HG03139 (cell line): ENCODE data around the gene PHF1.

Experiments used
- ATAC-seq: cut with Tn5 transposase; IDR thresholded peaks from one replicate; pipeline ENCODE4 v1.9.1; 2021; ENCODE audit not compliant: unreplicated experiment

PHF1 gene

GRCh38 chr6:33453393-33454008 lies 42.7 kb downstream of the PHF1 start:
- no peak for ATAC-seq

- peak; percentile 96 for ATAC-seq
Observed at GRCh38 chr6:33454009-33454946, 43.5 kb downstream of the PHF1 start, which contains the start of gene ZBTB9. Gene ZBTB9, plus strand, starts transcription at chr6:33454576. Its CDS starts 525 bp downstream, at chr6:33455101.

DNA sequence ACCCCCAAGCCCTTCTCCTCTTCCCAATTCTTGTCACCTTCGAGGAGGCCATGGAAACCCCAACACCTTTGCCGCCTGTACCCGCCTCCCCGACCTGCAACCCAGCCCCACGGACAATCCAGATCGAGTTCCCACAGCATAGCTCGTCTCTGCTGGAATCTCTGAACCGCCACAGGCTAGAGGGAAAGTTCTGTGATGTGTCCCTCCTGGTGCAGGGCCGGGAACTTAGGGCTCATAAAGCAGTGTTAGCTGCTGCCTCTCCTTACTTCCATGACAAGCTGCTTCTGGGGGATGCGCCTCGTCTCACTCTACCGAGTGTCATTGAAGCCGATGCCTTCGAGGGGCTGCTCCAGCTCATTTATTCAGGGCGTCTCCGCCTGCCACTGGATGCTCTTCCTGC lies 44.2 kb downstream of the PHF1 start:
- ATAC-seq = no peak

DNA sequence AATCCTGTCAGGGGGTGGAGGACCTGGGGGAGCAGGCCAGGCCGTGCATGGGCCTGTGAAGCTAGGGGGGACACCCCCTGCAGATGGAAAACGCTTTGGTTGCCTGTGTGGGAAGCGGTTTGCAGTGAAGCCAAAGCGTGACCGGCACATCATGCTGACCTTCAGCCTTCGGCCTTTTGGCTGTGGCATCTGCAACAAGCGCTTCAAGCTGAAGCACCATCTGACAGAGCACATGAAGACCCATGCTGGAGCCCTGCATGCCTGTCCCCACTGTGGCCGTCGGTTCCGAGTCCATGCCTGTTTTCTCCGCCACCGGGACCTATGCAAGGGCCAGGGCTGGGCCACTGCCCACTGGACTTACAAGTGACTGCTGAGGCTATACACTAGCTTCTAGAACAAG lies 45.3 kb downstream of the PHF1 start:
- ATAC-seq = no peak

DNA sequence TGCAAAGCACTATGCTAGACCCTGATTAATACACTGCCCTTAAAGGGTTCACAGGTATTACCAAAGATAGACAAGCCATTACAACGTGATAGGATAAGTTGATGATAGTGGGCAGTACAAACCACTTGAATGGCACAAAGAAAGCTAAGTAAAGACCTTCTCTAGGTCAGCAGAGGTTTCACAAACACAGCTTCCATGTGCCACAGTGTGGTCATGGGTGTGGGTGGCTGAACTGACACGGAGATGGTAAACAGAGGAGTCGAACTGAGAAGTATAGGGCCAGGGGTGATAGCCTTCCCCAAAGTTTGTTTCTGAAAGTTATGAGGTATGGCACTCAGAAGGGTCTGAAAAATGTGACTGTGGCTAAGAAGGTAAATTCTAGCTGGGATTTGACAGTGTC lies 47.9 kb downstream of the PHF1 start:
- no peak for ATAC-seq

DNA sequence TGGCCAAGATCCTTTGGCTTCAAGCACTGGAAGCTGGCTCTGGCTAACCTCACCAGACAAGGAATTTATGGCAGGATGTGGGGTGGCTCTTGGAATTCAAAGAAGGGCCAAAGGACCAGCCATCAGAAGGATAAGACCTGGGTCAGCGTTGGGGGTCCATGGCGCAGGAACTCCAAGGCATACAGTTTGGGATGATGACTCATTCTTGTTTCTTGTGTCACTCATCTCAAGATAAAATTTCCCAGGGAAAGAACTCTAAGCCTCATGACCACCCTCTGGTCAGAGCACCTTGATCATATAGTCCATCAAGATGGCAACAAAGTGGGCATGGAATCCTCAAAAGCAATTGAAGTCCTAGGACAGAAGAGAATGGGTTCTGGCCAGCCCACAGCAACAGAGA lies 48.4 kb downstream of the PHF1 start:
- no peak for ATAC-seq
